ENCODE data around the gene CDCA7.
A peak's percentile ranks its signal among the peaks of the same experiment; 100 is the strongest.
"Not testable (repeated sequence)": the region's sequence is repeated elsewhere in the genome, so short reads cannot be mapped to it uniquely, and the experiment has no call there.

The CDCA7 gene

DNA sequence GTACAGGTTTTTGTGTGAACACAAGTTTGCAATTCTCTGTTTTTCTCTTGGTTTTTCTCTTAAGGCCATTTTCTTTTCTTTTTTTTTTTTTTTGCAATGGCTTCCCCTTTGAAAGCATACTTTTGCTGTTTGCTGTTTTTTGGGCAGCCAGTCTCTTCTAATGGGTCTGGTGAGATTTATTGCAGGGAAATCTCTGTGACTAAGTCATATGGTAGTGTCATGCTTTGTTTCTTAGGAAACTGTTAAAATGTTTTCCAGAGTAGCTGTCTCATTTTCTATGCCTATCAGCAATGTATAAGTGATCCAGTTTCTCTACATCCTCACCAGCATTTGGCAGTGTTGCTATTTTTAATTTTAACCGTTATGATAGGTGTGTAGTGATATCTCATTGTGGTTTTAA lies 27.9 kb upstream of the CDCA7 start:
- H3K27me3 ChIP-seq (replicated peaks; ENCODE audit: control insufficient read depth, insufficient read depth, low read length): no peaks in the 10 kb centered on the region
- no peak overlapping the region for H3K4me3 ChIP-seq (replicated peaks; ENCODE audit: low read depth, low read length)
- no peak for DNase-seq (ENCODE audit: extremely low read depth, insufficient read length)
- H3K36me3 ChIP-seq (ENCODE audit: control insufficient read depth, insufficient read depth, low read length): no peaks in the 10 kb centered on the region
- TF ChIP-seq, protein P1, sequence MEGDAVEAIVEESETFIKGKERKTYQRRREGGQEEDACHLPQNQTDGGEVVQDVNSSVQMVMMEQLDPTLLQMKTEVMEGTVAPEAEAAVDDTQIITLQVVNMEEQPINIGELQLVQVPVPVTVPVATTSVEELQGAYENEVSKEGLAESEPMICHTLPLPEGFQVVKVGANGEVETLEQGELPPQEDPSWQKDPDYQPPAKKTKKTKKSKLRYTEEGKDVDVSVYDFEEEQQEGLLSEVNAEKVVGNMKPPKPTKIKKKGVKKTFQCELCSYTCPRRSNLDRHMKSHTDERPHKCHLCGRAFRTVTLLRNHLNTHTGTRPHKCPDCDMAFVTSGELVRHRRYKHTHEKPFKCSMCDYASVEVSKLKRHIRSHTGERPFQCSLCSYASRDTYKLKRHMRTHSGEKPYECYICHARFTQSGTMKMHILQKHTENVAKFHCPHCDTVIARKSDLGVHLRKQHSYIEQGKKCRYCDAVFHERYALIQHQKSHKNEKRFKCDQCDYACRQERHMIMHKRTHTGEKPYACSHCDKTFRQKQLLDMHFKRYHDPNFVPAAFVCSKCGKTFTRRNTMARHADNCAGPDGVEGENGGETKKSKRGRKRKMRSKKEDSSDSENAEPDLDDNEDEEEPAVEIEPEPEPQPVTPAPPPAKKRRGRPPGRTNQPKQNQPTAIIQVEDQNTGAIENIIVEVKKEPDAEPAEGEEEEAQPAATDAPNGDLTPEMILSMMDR (IDR thresholded peaks at IDR 0.05; ENCODE audit: insufficient read depth, low read length, poor library complexity, severe bottlenecking): no peak

DNA sequence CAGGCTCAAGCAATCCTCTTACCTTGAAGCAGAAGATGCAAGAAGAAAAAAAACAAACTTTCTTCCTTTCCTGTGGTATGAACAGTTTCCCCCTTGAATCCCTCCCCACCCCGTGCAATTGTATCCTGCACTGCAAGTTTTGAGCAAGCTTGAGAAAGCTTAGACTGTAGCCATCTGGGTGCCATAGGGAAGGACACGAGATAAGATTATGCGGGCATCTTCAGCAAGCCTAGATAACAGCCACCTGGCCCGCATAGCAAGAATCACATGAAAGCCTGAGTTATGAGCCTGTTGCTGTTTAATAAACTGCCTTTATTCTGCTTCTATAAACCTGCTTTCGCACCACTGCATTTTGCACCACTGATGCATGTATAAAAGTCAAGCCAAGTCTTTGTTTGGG lies 27.3 kb upstream of the CDCA7 start:
- TF ChIP-seq, protein P1 (IDR thresholded peaks at IDR 0.05; ENCODE audit: insufficient read depth, low read length, poor library complexity, severe bottlenecking): no peak
- H3K4me3 ChIP-seq (replicated peaks; ENCODE audit: low read depth, low read length): no peak overlapping the region
- no peak for DNase-seq (ENCODE audit: extremely low read depth, insufficient read length)

DNA sequence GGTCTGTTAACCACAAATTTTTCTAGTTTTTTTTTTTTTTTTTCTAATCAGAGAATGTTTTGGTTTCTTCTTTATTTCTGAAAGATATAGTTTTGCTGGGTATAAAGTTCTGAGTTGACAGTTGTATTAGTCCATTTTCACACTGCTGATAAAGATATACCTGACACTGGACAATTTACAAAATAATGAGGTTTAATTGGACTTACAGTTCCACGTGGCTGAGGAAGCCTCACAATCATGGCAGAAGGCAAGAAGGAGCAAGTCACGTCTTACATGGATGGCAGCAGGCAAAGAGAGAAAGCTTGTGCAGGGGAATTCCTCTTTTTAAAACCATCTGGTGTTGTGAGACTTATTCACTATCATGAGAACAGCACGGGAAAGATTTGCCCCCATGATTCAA lies 21.7 kb upstream of the CDCA7 start:
- H3K4me3 ChIP-seq (replicated peaks; ENCODE audit: low read depth, low read length); DNase-seq (ENCODE audit: extremely low read depth, insufficient read length); H3K36me3 ChIP-seq (ENCODE audit: control insufficient read depth, insufficient read depth, low read length); H3K27me3 ChIP-seq (replicated peaks; ENCODE audit: control insufficient read depth, insufficient read depth, low read length): not testable (repeated sequence)

More for the DNA sequence above, 27.3 kb upstream of the CDCA7 start:
- Histone ChIP-seq H3K27me3 (replicated peaks; ENCODE audit: control insufficient read depth, insufficient read depth, low read length) (no peaks in the 10 kb centered on the region), H3K36me3 (ENCODE audit: control insufficient read depth, insufficient read depth, low read length) (no peaks in the 10 kb centered on the region)

DNA sequence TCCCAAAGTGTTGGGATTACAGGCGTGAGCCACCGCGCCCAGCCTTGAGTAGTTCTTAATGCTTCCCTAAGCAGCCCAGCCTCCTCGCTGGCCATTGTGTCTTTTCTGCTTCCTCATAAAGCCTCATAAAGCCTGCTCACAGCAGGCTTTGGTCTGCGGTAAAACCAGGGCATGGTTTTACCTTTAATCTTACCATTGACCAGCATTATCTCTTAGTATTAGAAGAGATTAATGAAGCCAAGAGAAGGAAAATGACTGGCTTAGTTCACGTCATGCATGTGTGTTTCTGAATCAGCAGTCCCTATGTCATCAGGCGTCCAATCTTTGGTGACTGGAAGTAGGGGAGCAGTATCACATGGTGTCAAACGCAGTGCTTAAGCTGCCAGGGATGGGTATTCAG lies 14.9 kb upstream of the CDCA7 start:
- Histone ChIP-seq H3K4me3 (replicated peaks; ENCODE audit: low read depth, low read length) (no peak overlapping the region), H3K36me3 (ENCODE audit: control insufficient read depth, insufficient read depth, low read length) (no peaks in the 10 kb centered on the region), H3K27me3 (replicated peaks; ENCODE audit: control insufficient read depth, insufficient read depth, low read length) (no peaks in the 10 kb centered on the region)
- TF ChIP-seq, protein P1 (IDR thresholded peaks at IDR 0.05; ENCODE audit: insufficient read depth, low read length, poor library complexity, severe bottlenecking): no peak
- no peak for DNase-seq (ENCODE audit: extremely low read depth, insufficient read length)

DNA sequence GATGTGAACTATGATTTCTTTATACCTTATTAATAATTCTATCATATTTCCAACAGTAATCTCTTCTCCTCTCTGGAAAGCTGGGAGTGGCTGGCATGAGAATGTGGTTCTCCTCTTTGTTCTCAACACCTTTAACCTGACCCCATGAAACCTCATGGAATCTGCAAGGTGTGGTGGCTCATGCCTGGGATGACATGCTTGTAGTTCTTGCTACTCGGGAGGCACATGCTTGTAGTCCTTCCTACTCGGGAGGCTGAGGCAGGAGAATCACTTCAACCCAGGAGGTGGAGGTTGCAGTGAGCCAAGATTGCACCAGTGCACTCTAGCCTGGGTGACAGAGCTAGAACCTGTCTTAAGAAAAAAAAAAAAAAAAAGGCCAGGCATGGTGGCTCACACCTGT lies 10.8 kb upstream of the CDCA7 start:
- no peak overlapping the region for H3K4me3 ChIP-seq (replicated peaks; ENCODE audit: low read depth, low read length)
- no peaks in the 10 kb centered on the region for H3K36me3 ChIP-seq (ENCODE audit: control insufficient read depth, insufficient read depth, low read length)
- TF ChIP-seq, protein P1 (IDR thresholded peaks at IDR 0.05; ENCODE audit: insufficient read depth, low read length, poor library complexity, severe bottlenecking): no peak
- no peak for DNase-seq (ENCODE audit: extremely low read depth, insufficient read length)
- no peaks in the 10 kb centered on the region for H3K27me3 ChIP-seq (replicated peaks; ENCODE audit: control insufficient read depth, insufficient read depth, low read length)

DNA sequence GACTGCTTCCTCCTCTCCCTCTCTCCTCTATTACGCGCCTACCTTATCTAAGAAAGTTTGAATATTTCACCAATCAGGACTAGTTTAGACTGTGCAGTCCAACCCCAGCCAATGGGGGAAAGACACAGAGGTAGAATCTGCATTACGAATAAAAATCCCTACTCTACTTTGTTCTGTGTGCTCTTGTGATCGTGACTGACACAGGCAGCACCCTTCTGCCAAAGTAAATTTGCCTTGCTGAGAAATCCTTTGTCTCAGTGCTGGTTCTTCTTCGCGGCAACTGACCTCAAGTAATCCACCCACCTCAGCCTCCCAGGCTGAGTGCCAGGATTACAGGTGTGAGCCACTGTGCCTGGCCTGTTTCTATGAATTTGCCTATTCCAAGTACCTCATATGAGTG lies 8.6 kb upstream of the CDCA7 start:
- Histone ChIP-seq H3K4me3 (replicated peaks; ENCODE audit: low read depth, low read length) (no peak overlapping the region), H3K27me3 (replicated peaks; ENCODE audit: control insufficient read depth, insufficient read depth, low read length) (no peaks in the 10 kb centered on the region), H3K36me3 (ENCODE audit: control insufficient read depth, insufficient read depth, low read length) (no peaks in the 10 kb centered on the region)
- peak; percentile 25 for DNase-seq (ENCODE audit: extremely low read depth, insufficient read length)
- TF ChIP-seq, protein P1 (IDR thresholded peaks at IDR 0.05; ENCODE audit: insufficient read depth, low read length, poor library complexity, severe bottlenecking): no peak

Data from GM06990 (cell line).